GM18519 (cell line): ENCODE measurements around the gene SH3BP5.

Source experiments
- ATAC-seq: cut with Tn5 transposase; IDR thresholded peaks from one replicate; pipeline ENCODE4 v1.9.1; 2021; ENCODE audit warnings: mild to moderate bottlenecking, moderate library complexity; ENCODE audit not compliant: unreplicated experiment, low FRiP score

The SH3BP5 gene

GRCh38 chr3:15214758-15215157 lies 117.6 kb downstream of the SH3BP5 start:
- ATAC-seq = no peak

- ATAC-seq = no peak
These were observed 120.4 kb downstream of the SH3BP5 start for GRCh38 chr3:15211937-15212336.

GRCh38 chr3:15207836-15208504 lies 124.4 kb downstream of the SH3BP5 start:
- ATAC-seq = no peak

GRCh38 chr3:15206662-15207576 lies 125.5 kb downstream of the SH3BP5 start:
- ATAC-seq = no peak

GRCh38 chr3:15205934-15206661 lies 126.3 kb downstream of the SH3BP5 start, which contains the start of gene CAPN7:
CAPN7 (plus strand) TSS chr3:15206246; CDS start chr3:15206496, 250 bp downstream.
- peak; percentile 79 for ATAC-seq

- ATAC-seq = no peak
These were observed 126.9 kb downstream of the SH3BP5 start for GRCh38 chr3:15205482-15205933.
